Caki2 (cell line): ENCODE results near the gene MRPL33. TPM values are rescaled to one million over a fixed set of nuclear protein-coding genes. Genes with fewer than 3 reads are reported as not detected.
A peak's percentile ranks its signal among the peaks of the same experiment; 100 is the strongest.
"Not testable (repeated sequence)": the region's sequence is repeated elsewhere in the genome, so short reads cannot be mapped to it uniquely, and the experiment has no call there.

ENCODE experiments used
- DNase-seq: peaks from one replicate; pipeline ENCODE4 v3.0.0-alpha.2; 2015; ENCODE audit warnings: low read depth
- in situ Hi-C: cut with HindIII; loops from 2 replicates; pipeline ENCODE4 v1.10.0; 2016; ENCODE audit warnings: low sequenced_read_pairs, low pct_unique_long_range_greater_than_20kb, mixed read lengths
- total RNA-seq: library from RNA; depleted of rRNA; stranded (reverse); fragments of >200 nt; shearing (Covaris generic); gene quantifications from 2 replicates; pipeline ENCODE4 v1.2.3, GENCODE V29; 2014; ENCODE audit warnings: low replicate concordance

Gene MRPL33
- total RNA-seq, 1 experiment from 2014 or later = 289 TPM

- in situ Hi-C loops = no loop called here
- no peak for DNase-seq
Observed at GRCh38 chr2:27737676-27738348, 33.7 kb upstream of the MRPL33 start.

- in situ Hi-C loops = no loop called here
- no peak for DNase-seq
Observed at GRCh38 chr2:27738349-27739057, 33.0 kb upstream of the MRPL33 start.

- in situ Hi-C loops = no loop called here
- no peak for DNase-seq
Observed at GRCh38 chr2:27739058-27739373, 32.5 kb upstream of the MRPL33 start.

GRCh38 chr2:27741673-27742072, 29.8 kb upstream of the MRPL33 start:
- no peak for DNase-seq
- in situ Hi-C loops = no loop called here

GRCh38 chr2:27742571-27742970, 28.9 kb upstream of the MRPL33 start:
- in situ Hi-C loops = no loop called here
- DNase-seq = no peak

GRCh38 chr2:27745494-27745893, 26.0 kb upstream of the MRPL33 start:
- DNase-seq, in situ Hi-C loops: not testable (repeated sequence)

GRCh38 chr2:27746325-27746724, 25.2 kb upstream of the MRPL33 start:
- DNase-seq = no peak
- in situ Hi-C loops = no loop called here

GRCh38 chr2:27747827-27748352, 23.6 kb upstream of the MRPL33 start:
- no peak for DNase-seq
- in situ Hi-C loops = no loop called here

GRCh38 chr2:27748803-27749554, 22.5 kb upstream of the MRPL33 start:
- DNase-seq, in situ Hi-C loops: not testable (repeated sequence)

- DNase-seq = no peak
- in situ Hi-C loops = no loop called here
Observed at GRCh38 chr2:27751377-27751776, 20.1 kb upstream of the MRPL33 start.

GRCh38 chr2:27752551-27753237, 18.8 kb upstream of the MRPL33 start:
- no peak for DNase-seq
- in situ Hi-C loops = no loop called here

- DNase-seq = peak; percentile 66
- in situ Hi-C loops = no loop called here
Observed at GRCh38 chr2:27754138-27754588, 17.4 kb upstream of the MRPL33 start.

- in situ Hi-C loops = no loop called here
- no peak for DNase-seq
Observed at GRCh38 chr2:27754831-27755230, 16.7 kb upstream of the MRPL33 start.

GRCh38 chr2:27756091-27756490, 15.4 kb upstream of the MRPL33 start:
- no peak for DNase-seq
- in situ Hi-C loops = no loop called here

- no peak for DNase-seq
- in situ Hi-C loops = no loop called here
Observed at GRCh38 chr2:27756544-27757498, 14.7 kb upstream of the MRPL33 start.

GRCh38 chr2:27762951-27763906, 8.3 kb upstream of the MRPL33 start:
- in situ Hi-C loops = no loop called here
- no peak for DNase-seq

- no peak for DNase-seq
- in situ Hi-C loops = no loop called here
Observed at GRCh38 chr2:27763907-27764267, 7.6 kb upstream of the MRPL33 start.
